GM18868 (cell line): Measurements from ENCODE around the gene ADNP2.
A peak's percentile ranks its signal among the peaks of the same experiment; 100 is the strongest.

ENCODE experiments used
- ATAC-seq: cut with Tn5 transposase; IDR thresholded peaks from one replicate; pipeline ENCODE4 v1.9.1; 2021; ENCODE audit warnings: mild to moderate bottlenecking, moderate library complexity; ENCODE audit not compliant: unreplicated experiment

Gene ADNP2

GRCh38 chr18:80108739-80109675 is at the start of gene ADNP2:
ADNP2 (plus strand) TSS chr18:80109262; CDS start chr18:80117543, 8,281 bp downstream.
- peak; percentile 70 for ATAC-seq

GRCh38 chr18:80059945-80060344 is 49.1 kb upstream of the ADNP2 start:
- no peak for ATAC-seq

- no peak for ATAC-seq
Measured at GRCh38 chr18:80065705-80066104, 43.4 kb upstream of the ADNP2 start.

GRCh38 chr18:80067321-80067720 is 41.7 kb upstream of the ADNP2 start:
- no peak for ATAC-seq

- ATAC-seq: no peak
Measured at GRCh38 chr18:80067897-80068296, 41.2 kb upstream of the ADNP2 start.

- ATAC-seq: no peak
Measured at GRCh38 chr18:80068571-80069272, 40.3 kb upstream of the ADNP2 start.

GRCh38 chr18:80070825-80071224 is 38.2 kb upstream of the ADNP2 start:
- ATAC-seq: no peak

- ATAC-seq: no peak
Measured at GRCh38 chr18:80074183-80074582, 34.9 kb upstream of the ADNP2 start.

- ATAC-seq: no peak
Measured at GRCh38 chr18:80074697-80075096, 34.4 kb upstream of the ADNP2 start.

- ATAC-seq: no peak
Measured at GRCh38 chr18:80075940-80076339, 33.1 kb upstream of the ADNP2 start.

GRCh38 chr18:80076379-80076778 is 32.7 kb upstream of the ADNP2 start:
- ATAC-seq: no peak

GRCh38 chr18:80077873-80078272 is 31.2 kb upstream of the ADNP2 start:
- no peak for ATAC-seq

- no peak for ATAC-seq
Measured at GRCh38 chr18:80086281-80086680, 22.8 kb upstream of the ADNP2 start.

GRCh38 chr18:80088036-80088435 is 21.0 kb upstream of the ADNP2 start:
- no peak for ATAC-seq

GRCh38 chr18:80088823-80089222 is 20.2 kb upstream of the ADNP2 start:
- no peak for ATAC-seq

- ATAC-seq: no peak
Measured at GRCh38 chr18:80095414-80095813, 13.6 kb upstream of the ADNP2 start.

- ATAC-seq: no peak
Measured at GRCh38 chr18:80096032-80096565, 13.0 kb upstream of the ADNP2 start.

GRCh38 chr18:80097201-80097600 is 11.9 kb upstream of the ADNP2 start:
- ATAC-seq: no peak

GRCh38 chr18:80103231-80103630 is 5.8 kb upstream of the ADNP2 start:
- ATAC-seq: no peak

GRCh38 chr18:80104364-80104779 is 4.7 kb upstream of the ADNP2 start:
- no peak for ATAC-seq

- peak; percentile 48 for ATAC-seq
Measured at GRCh38 chr18:80105369-80106167, 3.5 kb upstream of the ADNP2 start.
